IMR-90 (cell line): Measurements from ENCODE around the gene SERPINE2. TPM values are rescaled to one million over a fixed set of nuclear protein-coding genes. Genes with fewer than 3 reads are reported as not detected.

Experiments used
- ATAC-seq: fragments of 200-7000 bp; cut with Tn5 transposase; 2 replicates; pipeline ENCODE4 v1.9.1; 2020; ENCODE audit warnings: low read depth, mild to moderate bottlenecking, moderate library complexity
- BruUV-seq: library from RNA; stranded (reverse); fragments of 400-500 nt; replicated peaks from 2 replicates; lab custom pipeline; 2021; lab: Mats Ljungman, UMichigan
- CTCF ChIA-PET: fragments of 300-600 bp; formaldehyde crosslinking; extraction: SDS; loops from one replicate; lab custom pipeline; 2021; ENCODE audit warnings: antibody characterized with exemption; lab: Yijun Ruan, JAX
- POLR2A ChIA-PET: fragments of 300-600 bp; sonication (Branson Sonifier 250); formaldehyde crosslinking; loops from one replicate; lab custom pipeline; 2022; ENCODE audit warnings: antibody characterized with exemption; ENCODE audit not compliant: unreplicated experiment; lab: Charles Lee
- DNase-seq: peaks from one replicate; pipeline ENCODE4 v3.0.0; 2013
- H2AFZ ChIP-seq: replicated peaks from 2 replicates; pipeline ENCODE3; 2013; ENCODE audit warnings: low read length, mild to moderate bottlenecking; ENCODE audit not compliant: poor library complexity
- H2AK5ac ChIP-seq: 2 replicates; pipeline ENCODE4 v1.6.1; 2013; ENCODE audit warnings: low read depth, low read length, inconsistent platforms
- H2AK9ac ChIP-seq: replicated peaks from 2 replicates; pipeline ENCODE3; 2013; ENCODE audit warnings: mild to moderate bottlenecking, low read depth, low read length, moderate library complexity; ENCODE audit not compliant: poor library complexity
- H2BK120ac ChIP-seq: 2 replicates; pipeline ENCODE4 v1.6.1; 2013; ENCODE audit warnings: low read depth, low read length, inconsistent platforms
- H2BK15ac ChIP-seq: 3 replicates; pipeline ENCODE4 v1.6.1; 2013; ENCODE audit warnings: low read depth, low read length, inconsistent platforms
- H2BK20ac ChIP-seq: 2 replicates; pipeline ENCODE4 v1.6.1; 2013; ENCODE audit warnings: low read depth, mild to moderate bottlenecking, inconsistent platforms, low read length, moderate library complexity
- H2BK5ac ChIP-seq: 2 replicates; pipeline ENCODE4 v1.6.1; 2013; ENCODE audit warnings: mild to moderate bottlenecking, low read depth, low read length, inconsistent platforms; ENCODE audit not compliant: poor library complexity, severe bottlenecking
- H3K14ac ChIP-seq: replicated peaks from 2 replicates; pipeline ENCODE4 v1.6.1; 2013; ENCODE audit warnings: low read depth, low read length, inconsistent platforms
- H3K18ac ChIP-seq: 2 replicates; pipeline ENCODE4 v1.6.1; 2013; ENCODE audit warnings: low read depth, low read length, control low read depth
- H3K23ac ChIP-seq: 2 replicates; pipeline ENCODE4 v1.6.1; 2013; ENCODE audit warnings: low read depth, low read length, inconsistent platforms
- H3K27ac ChIP-seq: 2 replicates; pipeline ENCODE4 v1.5.1; 2013; ENCODE audit warnings: mild to moderate bottlenecking, control low read depth, low read length; ENCODE audit not compliant: insufficient read depth
- H3K27me3 ChIP-seq: 2 replicates; pipeline ENCODE4 v1.6.1; 2013; ENCODE audit warnings: low read length; ENCODE audit not compliant: control insufficient read depth, insufficient read depth
- H3K36me3 ChIP-seq: 2 replicates; pipeline ENCODE4 v1.6.1; 2013; ENCODE audit warnings: low read length, mixed read lengths; ENCODE audit not compliant: control insufficient read depth, insufficient read depth
- H3K4ac ChIP-seq: 2 replicates; pipeline ENCODE4 v1.6.1; 2013; ENCODE audit warnings: low read depth, low read length, inconsistent platforms
- H3K4me1 ChIP-seq: 2 replicates; pipeline ENCODE4 v1.6.1; 2013; ENCODE audit warnings: low read length, mixed read lengths; ENCODE audit not compliant: control insufficient read depth, insufficient read depth
- H3K4me2 ChIP-seq: 2 replicates; pipeline ENCODE4 v1.6.1; 2013; ENCODE audit warnings: low read depth, mild to moderate bottlenecking, control low read depth, low read length, moderate library complexity
- H3K4me3 ChIP-seq: 2 replicates; pipeline ENCODE4 v1.5.1; 2013; ENCODE audit warnings: low read depth, mild to moderate bottlenecking, control low read depth, low read length, moderate library complexity; ENCODE audit not compliant: insufficient read depth
- H3K56ac ChIP-seq: 2 replicates; pipeline ENCODE4 v1.6.1; 2013; ENCODE audit warnings: low read length, inconsistent platforms; ENCODE audit not compliant: insufficient read depth; ENCODE audit errors: extremely low read depth
- H3K79me1 ChIP-seq, 2 experiments: 2 replicates each; pipeline ENCODE4 v1.6.1; 2013; ENCODE audit warnings: low read length in 2 of 2, inconsistent platforms in 1 of 2, low read depth in 1 of 2
- H3K9ac ChIP-seq: 2 replicates; pipeline ENCODE4 v1.6.1; 2013; ENCODE audit warnings: low read depth, low read length, control low read depth
- H3K9me1 ChIP-seq: 2 replicates; pipeline ENCODE4 v1.6.1; 2013; ENCODE audit warnings: low read length, inconsistent platforms; ENCODE audit not compliant: insufficient read depth
- H3K9me3 ChIP-seq: 2 replicates; pipeline ENCODE4 v1.6.1; 2013; ENCODE audit warnings: low read length; ENCODE audit not compliant: control insufficient read depth, insufficient read depth
- H4K20me1 ChIP-seq: 2 replicates; pipeline ENCODE4 v1.6.1; 2013; ENCODE audit warnings: low read length, inconsistent platforms; ENCODE audit not compliant: insufficient read depth
- H4K5ac ChIP-seq: 2 replicates; pipeline ENCODE4 v1.6.1; 2013; ENCODE audit warnings: mild to moderate bottlenecking, low read depth, low read length, control low read depth
- H4K8ac ChIP-seq, 2 experiments: 2 replicates each; pipeline ENCODE4 v1.6.1; 2013; ENCODE audit warnings: low read depth in 2 of 2, low read length in 2 of 2, control low read depth in 1 of 2, inconsistent platforms in 1 of 2
- H4K91ac ChIP-seq: 2 replicates; pipeline ENCODE4 v1.6.1; 2013; ENCODE audit warnings: low read depth, low read length, inconsistent platforms; ENCODE audit not compliant: insufficient read depth
- BHLHE40 ChIP-seq: fragments of 150-350 bp; IDR thresholded peaks from 2 replicates; pipeline ENCODE4 v1.6.1; 2016; ENCODE audit warnings: mild to moderate bottlenecking, low read depth, low read length
- CEBPB ChIP-seq: IDR thresholded peaks from 2 replicates; pipeline ENCODE4 v1.6.1; 2012; ENCODE audit warnings: low read depth, low read length, improper control_type of control experiment
- CHD1 ChIP-seq: IDR thresholded peaks from 2 replicates; pipeline ENCODE4 v1.6.1; 2012; ENCODE audit warnings: low read depth, low read length, improper control_type of control experiment
- CTCF ChIP-seq: conservative IDR thresholded peaks from 2 replicates; pipeline ENCODE4 v1.5.1; 2012; ENCODE audit warnings: mild to moderate bottlenecking, low read depth, low read length, improper control_type of control experiment
- ELK1 ChIP-seq: fragments of 150-350 bp; IDR thresholded peaks from 2 replicates; pipeline ENCODE4 v1.6.1; 2016; ENCODE audit warnings: low read depth, mild to moderate bottlenecking, low read length, moderate library complexity, borderline replicate concordance
- FOS ChIP-seq: fragments of 150-350 bp; IDR thresholded peaks from 2 replicates; pipeline ENCODE4 v1.6.1; 2016; ENCODE audit warnings: low read depth, low read length
- MAFK ChIP-seq: IDR thresholded peaks from 2 replicates; pipeline ENCODE4 v1.6.1; 2012; ENCODE audit warnings: low read depth, low read length, improper control_type of control experiment
- MAZ ChIP-seq: IDR thresholded peaks from 2 replicates; pipeline ENCODE4 v1.6.1; 2012; ENCODE audit warnings: low read depth, mild to moderate bottlenecking, low read length, improper control_type of control experiment, moderate library complexity, borderline replicate concordance
- MXI1 ChIP-seq: IDR thresholded peaks from 2 replicates; pipeline ENCODE4 v1.6.1; 2012; ENCODE audit warnings: low read depth, mild to moderate bottlenecking, low read length, moderate library complexity, borderline replicate concordance
- NFE2L2 ChIP-seq: fragments of 150-350 bp; IDR thresholded peaks from 2 replicates; pipeline ENCODE4 v1.6.1; 2016; ENCODE audit warnings: low read depth, mild to moderate bottlenecking, low read length
- POLR2A ChIP-seq: IDR thresholded peaks from 2 replicates; pipeline ENCODE4 v1.6.1; 2012; ENCODE audit warnings: mild to moderate bottlenecking, low read depth, low read length
- RAD21 ChIP-seq: IDR thresholded peaks from 2 replicates; pipeline ENCODE4 v1.6.1; 2012; ENCODE audit warnings: low read length, improper control_type of control experiment
- RCOR1 ChIP-seq: IDR thresholded peaks from 2 replicates; pipeline ENCODE4 v1.6.1; 2012; ENCODE audit warnings: mild to moderate bottlenecking, low read length, improper control_type of control experiment; ENCODE audit not compliant: insufficient replicate concordance
- RFX5 ChIP-seq: IDR thresholded peaks from 2 replicates; pipeline ENCODE4 v1.8.0; 2012; ENCODE audit warnings: low read depth, mild to moderate bottlenecking, low read length, moderate library complexity
- SMC3 ChIP-seq: fragments of 150-350 bp; IDR thresholded peaks from 2 replicates; pipeline ENCODE4 v1.6.1; 2016; ENCODE audit warnings: low read depth, mild to moderate bottlenecking, antibody characterized with exemption, low read length, moderate library complexity
- USF2 ChIP-seq: fragments of 150-350 bp; IDR thresholded peaks from 2 replicates; pipeline ENCODE4 v1.6.1; 2017; ENCODE audit warnings: mild to moderate bottlenecking, antibody characterized with exemption, low read length, low read depth
- WGBS, 2 experiments: methylation state at CpG; one replicate each; pipeline versions ENCODE4 v1.1.5 to v1.1.7; 2013; ENCODE audit warnings: missing lambda C conversion rate in 2 of 2; ENCODE audit not compliant: insufficient read length in 1 of 2; ENCODE audit errors: extremely low coverage in 2 of 2; 5-methylcytosine and 5-hydroxymethylcytosine counted together
- dilution Hi-C: fragments of 300-500 bp; cut with HindIII; formaldehyde crosslinking; loops from one replicate; pipeline ENCODE4 v1.14.3; 2018; ENCODE audit warnings: low sequenced_read_pairs; ENCODE audit not compliant: unreplicated experiment
- in situ Hi-C: fragments of 300-500 bp; cut with MboI; formaldehyde crosslinking; loops from 3 replicates; pipeline ENCODE4 v1.14.3; 2019; ENCODE audit warnings: low sequenced_read_pairs, inconsistent platforms, mixed read lengths
- intact Hi-C: fragments of 100-400 bp; cut with micrococcal nuclease; formaldehyde crosslinking; loops from 2 replicates; pipeline ENCODE4 v1.10.0; 2022
- polyA plus RNA-seq, 3 experiments: library from polyadenylated mRNA; depleted of rRNA; stranded (reverse); fragments of >200 nt; gene quantifications; 2 replicates each; pipeline ENCODE4 v1.2.3, GENCODE V29; 2012; ENCODE audit warnings: low replicate concordance in 1 of 3
- total RNA-seq: library from RNA; depleted of rRNA; stranded (reverse); fragments of >200 nt; gene quantifications from 2 replicates; pipeline ENCODE4 v1.2.3, GENCODE V29; 2012

Gene SERPINE2
- total and polyA plus RNA-seq, 2 of the 4 experiments (the other 2 are of a cell fraction) = 24.0 to 62.7 TPM

- no peak overlapping the region for H3K56ac ChIP-seq
- no peak overlapping the region for H3K14ac ChIP-seq
- DNase-seq (no peak), ATAC-seq (peak; percentile 46)
- no peak overlapping the region for H4K5ac ChIP-seq
- peak overlapping the region; percentile 84; the same call in 1 of the 2 replicates for H3K9ac ChIP-seq
- 0 out of 2 replicates have a peak, but pooled peaks cover 2% of the 10 kb centered on the region for H3K36me3 ChIP-seq
- intact Hi-C loops (loop anchor here (1.0 to 2.0 kb wide), 3 partner anchors 46 to 246 kb away; no protein-coding TSS in a partner anchor), in situ Hi-C loops (no loop called here), dilution Hi-C loops (no loop called here)
- H3K4me3 ChIP-seq = peak overlapping the region; percentile 99
- H3K9me1 ChIP-seq = peaks cover 7% of the 10 kb centered on the region
- H3K18ac ChIP-seq = no peak overlapping the region
- H3K27me3 ChIP-seq = peaks cover 13% of the 10 kb centered on the region
- no peak overlapping the region for H2BK5ac ChIP-seq
- H2BK120ac ChIP-seq = 0 out of 2 replicates have a peak overlapping the region, but pooled peaks have one; percentile 1
- no peak overlapping the region for H3K4ac ChIP-seq
- no peaks in the 10 kb centered on the region; the same call in 1 of the 2 replicates for H4K20me1 ChIP-seq
- POLR2A ChIA-PET = no interaction called here
- H2BK20ac ChIP-seq = no peak overlapping the region
- no peak overlapping the region; the same call in 1 of the 2 replicates for H3K27ac ChIP-seq
- H3K9me3 ChIP-seq = no peaks in the 10 kb centered on the region
- CTCF ChIA-PET = interaction anchor here (0.6 to 1.8 kb wide), 6 partner anchors 45 to 249 kb away, joined by 3 to 5 read pairs (median 4); no protein-coding TSS in a partner anchor
- H3K79me1 ChIP-seq = peaks cover 9 to 33% of the 10 kb centered on the region in 2 experiments; a peak in 2 of 4 replicates
- peaks cover 15% of the 10 kb centered on the region for H3K4me1 ChIP-seq
- H4K8ac ChIP-seq = no peak overlapping the region
- no peak overlapping the region for H2BK15ac ChIP-seq
- no peak overlapping the region for H4K91ac ChIP-seq
- 0% methylated on average over 12 of the region's 35 CpGs; no CpG with 5 or more reads in 1 of the 2 experiments for WGBS, 2 experiments
- TF ChIP-seq CEBPB (no peak), NFE2L2 (no peak), CTCF (no peak), RCOR1 (no peak), MAFK (no peak), RAD21 (no peak), FOS (no peak), POLR2A (no peak), SMC3 (no peak), CHD1 (no peak), MAZ (no peak), ELK1 (no peak), BHLHE40 (no peak), RFX5 (no peak), USF2 (no peak), MXI1 (no peak)
- no peak overlapping the region for H3K4me2 ChIP-seq
- H2AFZ ChIP-seq = peak overlapping the region; percentile 89
- no peak overlapping the region for H2AK5ac ChIP-seq
- H3K23ac ChIP-seq = no peak overlapping the region
- no TSS peak for BruUV-seq
- H2AK9ac ChIP-seq = peak overlapping the region; percentile 87
Measured at GRCh38 chr2:224038830-224039079, 331 bp downstream of the SERPINE2 start.
